Measurements from ENCODE around the gene FOXA3.

The FOXA3 gene

DNA sequence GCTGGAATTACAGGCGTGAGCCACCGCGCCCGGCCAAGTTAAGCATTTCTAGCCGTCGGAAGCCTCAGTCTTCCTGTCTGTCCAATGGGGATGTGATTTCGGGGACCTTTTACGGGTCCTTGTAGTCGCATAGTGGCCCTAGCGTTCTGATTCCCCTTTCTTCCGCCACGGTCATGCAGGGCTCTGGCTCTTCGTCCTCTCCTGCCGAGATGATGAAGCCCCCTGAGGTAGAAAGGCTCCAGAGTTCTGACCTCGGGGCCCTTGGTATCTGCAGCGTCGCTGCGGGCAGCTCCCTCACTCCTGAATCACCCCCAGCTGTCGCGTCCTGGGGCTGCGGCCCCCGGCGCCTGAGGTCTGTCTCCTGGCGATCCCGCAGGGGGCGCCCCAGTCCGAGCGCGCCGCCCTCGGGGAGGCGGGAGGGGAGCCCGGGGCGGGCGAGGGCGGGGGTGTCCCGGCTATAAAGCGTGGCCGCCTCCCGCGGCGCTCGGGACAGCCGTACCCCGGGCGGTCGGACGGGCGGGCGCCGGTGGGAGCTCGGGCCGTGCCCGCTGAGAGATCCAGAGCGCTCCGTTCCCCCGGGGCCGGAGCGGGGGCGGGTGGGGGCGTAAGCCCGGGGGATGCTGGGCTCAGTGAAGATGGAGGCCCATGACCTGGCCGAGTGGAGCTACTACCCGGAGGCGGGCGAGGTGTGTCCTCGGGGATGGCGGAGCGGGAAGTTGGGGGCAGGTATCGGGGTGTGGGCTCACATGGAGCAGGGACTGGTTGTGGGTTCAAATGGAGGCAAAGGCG is at the start of gene FOXA3:
FOXA3 (plus strand) TSS at position 487 of the 789 bp plus-strand sequence; CDS start at position 618, 131 bp downstream.
- peak in 1 of 3 donors; percentile 45 for DNase-seq (ENCODE audit: low read depth in 3 of 3)

DNA sequence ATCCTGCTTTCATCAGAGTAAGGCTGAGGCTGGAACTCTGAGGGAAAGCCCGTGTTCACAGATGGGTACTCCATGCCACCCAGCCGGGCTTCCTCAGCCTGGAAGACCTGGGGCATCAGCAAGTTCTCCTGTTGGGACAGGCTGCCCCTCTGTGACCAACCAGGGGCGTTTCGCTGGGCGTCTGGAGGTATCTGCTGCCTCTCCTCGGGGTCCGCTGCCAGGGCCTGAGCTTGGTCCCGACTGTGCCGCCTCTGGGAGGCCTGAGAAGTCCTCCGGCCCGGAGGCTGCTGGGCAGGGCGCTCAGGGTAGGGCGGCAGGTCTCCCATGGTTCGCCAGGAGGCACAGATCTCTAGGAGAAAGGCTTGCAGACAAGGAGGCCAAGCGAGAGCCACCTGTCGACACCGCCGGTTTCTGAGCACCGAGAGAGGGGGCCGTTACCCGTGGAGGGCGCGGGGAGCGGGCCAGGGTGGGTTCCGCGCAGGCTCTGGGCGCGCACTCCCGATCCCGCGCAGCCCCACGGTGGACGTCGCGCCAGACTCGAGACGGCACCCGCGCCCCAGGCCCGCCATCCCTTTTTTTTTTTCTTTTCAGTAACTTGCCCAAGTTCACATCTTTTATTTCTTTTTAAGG is 49.2 kb upstream of the FOXA3 start, which contains the start of gene RSPH6A:
RSPH6A (minus strand) TSS at position 458 of the 630 bp plus-strand sequence; CDS start at position 326, 132 bp downstream.
- DNase-seq (ENCODE audit: low read depth in 3 of 3): no peak

DNA sequence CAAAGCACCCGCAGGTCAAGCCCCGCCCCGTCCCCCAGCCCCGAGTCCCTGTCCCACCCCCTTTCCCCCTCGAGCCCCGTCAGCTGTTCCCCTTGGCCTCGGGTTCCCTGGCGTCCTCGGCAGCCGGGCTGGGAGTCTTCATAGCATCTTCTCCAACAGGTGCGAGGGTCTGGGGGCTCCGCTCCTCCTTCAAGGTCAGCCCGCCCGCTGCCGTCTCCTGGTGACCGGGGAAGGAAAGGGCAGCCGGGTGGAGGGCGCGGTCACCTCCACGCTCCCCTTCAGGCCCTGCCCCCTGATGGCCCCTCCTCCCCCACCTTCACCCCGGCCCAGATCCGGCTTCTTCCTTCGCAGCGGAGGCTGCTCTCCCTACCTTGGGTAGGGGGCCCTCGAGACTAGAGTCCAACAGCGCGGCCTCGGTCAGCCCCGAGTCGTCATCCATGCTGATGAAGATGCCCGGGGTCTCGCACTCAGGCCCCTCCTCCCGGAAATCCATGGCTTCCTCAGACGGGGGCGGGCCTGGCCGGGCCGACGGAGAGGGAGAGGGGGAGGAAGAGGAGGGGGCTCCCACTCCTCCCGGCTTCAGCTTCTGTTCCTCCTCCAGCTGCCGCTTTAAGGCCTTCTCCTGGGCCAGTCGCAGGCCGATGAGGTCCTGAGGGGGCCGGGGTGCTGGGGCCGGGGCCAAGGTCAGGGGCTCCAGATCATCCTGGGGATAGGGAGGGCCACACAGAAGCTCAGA is 48.5 kb upstream of the FOXA3 start:
- no peak for DNase-seq (ENCODE audit: low read depth in 3 of 3)

DNA sequence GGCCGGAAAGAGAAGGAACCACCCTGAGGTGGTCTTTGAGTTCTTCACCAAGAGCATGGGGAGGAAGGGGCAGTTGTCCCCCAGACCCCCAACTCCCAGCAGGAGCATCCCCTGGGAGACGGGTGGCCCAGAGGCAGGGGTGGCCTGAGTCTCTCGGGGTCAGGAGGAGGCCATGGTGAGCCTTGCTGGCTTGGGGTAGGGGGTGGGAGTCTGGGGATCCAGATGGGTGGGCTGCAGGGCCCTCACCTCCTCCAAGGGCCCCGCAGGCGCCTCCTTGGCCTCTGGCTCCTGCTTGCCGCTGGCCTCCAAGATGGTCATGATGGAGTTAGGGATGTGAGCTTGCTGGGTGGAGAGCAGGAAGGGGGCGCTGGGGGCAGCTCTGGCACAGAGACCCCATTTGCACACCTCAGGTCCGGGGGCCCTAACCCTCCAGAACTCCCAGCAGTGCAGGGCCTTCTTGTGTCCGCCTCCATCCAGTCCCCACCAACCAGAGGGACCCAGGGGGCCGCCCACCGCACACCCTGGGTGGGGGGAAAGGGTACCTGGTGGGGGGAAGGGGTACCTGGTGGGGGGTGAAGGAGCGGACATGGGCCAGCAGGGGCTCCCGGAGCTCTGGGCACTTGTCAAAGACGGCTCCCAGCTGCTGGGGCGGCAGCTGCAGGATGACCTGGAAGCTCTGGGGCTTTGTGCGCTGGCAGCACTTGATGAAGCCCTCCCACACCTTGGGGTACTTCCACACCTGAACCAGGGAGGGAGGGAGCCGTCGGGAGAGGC is 47.7 kb upstream of the FOXA3 start:
- DNase-seq (ENCODE audit: low read depth in 3 of 3): no peak

DNA sequence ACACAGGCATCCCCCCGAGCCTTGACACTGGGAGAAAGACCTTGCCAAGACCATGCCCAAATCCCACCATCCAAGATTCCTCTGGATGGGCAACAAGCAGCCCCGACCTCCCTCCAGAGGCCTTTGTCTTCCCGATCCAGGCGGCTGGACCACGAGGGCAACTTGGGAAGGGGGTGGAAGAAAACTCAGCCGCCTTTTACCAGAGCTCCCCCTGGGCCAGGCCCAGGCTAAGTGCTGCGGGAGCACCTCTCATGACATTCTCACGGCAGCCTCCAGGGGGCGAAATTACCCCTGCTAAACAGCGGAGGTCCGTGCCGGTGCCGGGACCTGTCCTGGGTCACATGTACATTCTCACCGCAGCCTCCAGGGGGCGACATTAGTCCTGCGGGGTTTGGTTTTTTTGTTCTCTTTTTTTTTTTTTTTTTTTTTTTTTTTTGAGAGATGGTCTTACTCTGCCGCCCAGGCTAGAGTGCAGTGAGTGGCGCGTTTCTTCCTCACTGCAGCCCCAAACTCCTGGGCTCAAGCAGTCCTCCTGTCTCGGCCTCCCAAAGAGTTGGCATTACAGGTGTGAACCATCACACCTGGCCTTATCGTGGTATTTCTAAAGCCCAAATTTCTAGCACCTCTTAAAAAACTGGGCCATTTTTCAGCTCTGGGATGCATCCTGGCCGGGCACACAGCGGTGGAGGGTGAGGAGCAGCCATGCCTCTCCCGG is 47.0 kb upstream of the FOXA3 start:
- DNase-seq (ENCODE audit: low read depth in 3 of 3): peak; percentile 93 to 96 (median 96)

DNA sequence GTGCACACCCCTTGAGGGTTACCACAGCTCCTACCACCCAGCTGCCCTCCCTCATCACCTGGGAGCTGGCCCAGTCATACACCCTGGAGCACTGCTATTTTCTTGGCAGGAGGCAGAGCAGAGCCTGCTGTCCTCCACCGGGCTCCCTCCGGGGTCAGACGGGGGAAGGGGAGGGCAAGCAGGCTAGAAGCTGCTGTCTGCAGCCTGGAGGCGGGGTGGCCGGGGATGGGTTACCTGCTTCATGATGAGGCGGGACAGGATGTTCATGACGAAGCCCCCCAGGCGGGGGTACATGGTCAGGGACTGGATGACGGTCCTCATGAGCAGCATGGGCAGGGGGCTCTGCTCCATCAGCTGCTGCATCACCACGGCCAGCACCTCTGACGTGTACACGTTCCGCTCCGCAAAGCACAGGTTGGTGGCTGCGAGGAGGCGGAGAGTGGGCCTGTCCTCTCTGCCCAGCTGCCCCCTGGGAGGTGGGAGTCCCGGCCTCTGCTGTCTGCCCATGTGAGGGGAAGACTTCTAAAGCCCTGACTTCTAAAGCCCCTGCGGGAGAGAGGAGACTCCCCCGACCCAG is 46.3 kb upstream of the FOXA3 start:
- no peak for DNase-seq (ENCODE audit: low read depth in 3 of 3)

DNA sequence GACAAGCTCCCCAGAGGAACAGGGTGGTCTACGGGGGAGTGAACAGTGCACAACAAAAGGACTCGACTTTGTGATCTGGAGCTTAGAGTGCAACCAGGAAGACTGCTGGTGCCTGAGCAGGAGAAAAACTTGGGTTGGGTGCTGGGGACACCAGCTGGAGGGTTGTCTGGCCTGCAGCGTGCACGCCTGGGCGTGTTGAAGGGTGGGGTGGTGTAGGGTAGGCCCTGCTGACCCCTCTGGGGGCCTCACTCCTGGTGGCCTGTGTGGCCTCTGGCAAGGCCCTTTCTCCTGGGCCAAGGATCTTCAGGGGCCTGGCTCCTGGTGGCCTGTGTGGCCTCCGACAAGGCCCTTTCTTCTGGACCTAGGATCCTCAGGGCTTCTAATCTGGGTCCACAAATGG is 44.4 kb upstream of the FOXA3 start:
- no peak for DNase-seq (ENCODE audit: low read depth in 3 of 3)

DNA sequence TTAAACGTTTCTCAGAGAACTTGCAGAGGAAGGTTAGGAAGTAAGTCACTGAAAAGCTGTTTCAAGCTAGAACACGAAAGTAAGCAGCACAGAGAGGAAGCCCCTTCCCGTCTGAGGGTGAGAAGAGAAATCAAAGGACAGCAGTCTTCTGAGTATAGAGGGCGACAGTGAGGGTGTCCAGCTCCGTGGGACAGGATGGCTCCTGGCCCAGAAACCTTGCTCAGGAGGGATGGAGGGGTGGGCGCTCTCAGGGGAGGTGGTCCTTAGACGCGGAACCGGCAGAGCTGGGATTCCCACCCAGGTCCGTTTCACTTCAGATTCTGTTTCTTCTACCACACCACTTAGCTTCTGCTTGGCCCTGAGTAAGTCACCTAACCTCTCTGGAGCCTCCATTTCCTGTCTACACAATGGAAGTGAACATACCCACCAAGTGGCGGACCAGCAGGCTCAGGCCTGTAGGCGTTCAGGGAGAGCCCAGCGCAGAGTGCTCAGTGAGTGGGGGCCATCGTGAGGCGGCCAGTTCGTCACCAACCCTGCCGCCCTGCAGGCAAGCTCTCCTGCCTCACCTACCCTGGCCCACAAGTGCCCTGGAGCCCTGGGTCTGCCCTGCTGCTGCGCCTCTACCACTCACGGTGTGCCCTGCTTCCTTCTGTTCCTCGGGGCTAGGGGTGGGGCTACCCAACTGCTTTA is 43.6 kb upstream of the FOXA3 start:
- DNase-seq (ENCODE audit: low read depth in 3 of 3): no peak

DNA sequence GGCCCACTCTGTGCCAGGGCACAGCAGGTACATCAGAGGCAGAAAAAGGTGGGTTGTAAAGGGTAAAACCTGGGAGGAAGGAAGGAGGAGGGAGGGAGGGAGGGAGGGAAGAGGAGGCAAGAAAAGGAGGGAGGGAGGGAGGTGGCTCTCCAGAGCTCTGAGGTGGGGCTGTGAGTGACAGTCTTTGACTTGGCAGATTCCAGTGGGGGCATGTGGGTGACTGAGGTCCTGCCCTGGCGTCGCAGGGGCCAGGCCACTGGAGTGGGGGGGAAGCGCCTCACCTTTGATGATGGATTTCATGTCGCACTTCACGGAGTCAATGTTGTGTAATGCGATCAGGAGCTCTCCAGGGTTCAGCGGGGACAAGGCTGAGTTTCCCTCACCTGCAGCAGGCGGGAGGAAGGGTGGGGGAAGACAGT is 43.0 kb upstream of the FOXA3 start:
- DNase-seq (ENCODE audit: low read depth in 3 of 3): no peak

DNA sequence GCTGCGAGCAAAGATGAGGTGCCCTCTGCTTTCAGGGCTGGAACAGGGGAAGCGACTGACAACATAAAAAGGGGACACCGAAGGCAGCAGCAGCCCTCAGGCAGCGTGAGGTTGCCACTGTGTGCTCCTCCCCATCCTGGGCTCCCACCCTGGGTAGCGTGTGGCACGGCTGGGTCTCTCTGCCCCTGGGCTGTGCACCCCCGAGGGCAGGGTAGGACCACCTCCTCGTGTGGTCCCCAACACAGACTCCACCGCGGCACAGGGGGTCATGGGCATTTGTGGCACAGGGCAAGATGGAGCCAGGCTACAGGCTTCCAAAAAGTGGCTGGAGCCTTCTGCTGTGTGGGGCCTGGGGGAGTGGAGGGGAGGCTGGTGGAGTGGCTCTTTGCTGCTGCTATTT is 42.6 kb upstream of the FOXA3 start:
- DNase-seq (ENCODE audit: low read depth in 3 of 3): no peak

DNA sequence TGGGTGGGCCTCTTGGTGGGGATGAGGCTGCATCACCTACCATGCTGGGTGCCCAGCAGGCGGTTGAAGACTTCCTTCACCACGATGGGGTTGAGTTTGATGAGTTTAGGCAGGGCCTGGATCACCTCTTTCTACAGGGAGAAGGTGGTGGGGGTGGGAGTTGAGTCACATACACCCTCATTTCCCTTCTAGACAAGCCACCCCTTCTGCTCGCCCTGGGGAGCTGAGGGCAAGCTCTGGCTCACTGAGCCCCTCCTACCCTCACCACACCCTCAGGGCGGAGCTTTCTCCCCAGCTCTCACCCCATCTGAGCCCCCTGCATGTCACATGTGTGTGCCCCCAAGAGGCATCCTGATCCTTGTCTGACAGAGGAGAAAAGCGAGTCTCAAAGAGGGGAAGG is 41.4 kb upstream of the FOXA3 start:
- no peak for DNase-seq (ENCODE audit: low read depth in 3 of 3)

DNA sequence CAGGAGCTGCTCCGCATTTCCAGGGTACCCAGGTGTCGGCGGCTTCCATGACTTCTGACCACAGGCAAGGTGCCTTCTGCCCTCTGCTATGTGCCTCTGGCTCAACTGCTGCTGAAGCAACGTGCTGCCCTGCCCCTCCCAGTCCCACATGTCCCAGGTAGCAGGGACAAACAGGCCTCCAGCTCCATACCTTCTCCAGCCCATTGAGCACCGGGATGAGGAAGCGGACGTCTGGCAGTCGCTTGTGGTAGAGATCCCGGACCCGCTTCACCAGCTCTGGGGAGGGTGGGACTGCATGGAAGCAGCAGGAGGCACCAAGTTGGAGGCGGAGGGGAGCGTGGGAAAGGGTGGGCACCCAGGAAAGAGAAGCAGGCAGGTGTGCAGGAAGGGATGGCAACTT is 40.9 kb upstream of the FOXA3 start:
- DNase-seq (ENCODE audit: low read depth in 3 of 3): no peak

DNA sequence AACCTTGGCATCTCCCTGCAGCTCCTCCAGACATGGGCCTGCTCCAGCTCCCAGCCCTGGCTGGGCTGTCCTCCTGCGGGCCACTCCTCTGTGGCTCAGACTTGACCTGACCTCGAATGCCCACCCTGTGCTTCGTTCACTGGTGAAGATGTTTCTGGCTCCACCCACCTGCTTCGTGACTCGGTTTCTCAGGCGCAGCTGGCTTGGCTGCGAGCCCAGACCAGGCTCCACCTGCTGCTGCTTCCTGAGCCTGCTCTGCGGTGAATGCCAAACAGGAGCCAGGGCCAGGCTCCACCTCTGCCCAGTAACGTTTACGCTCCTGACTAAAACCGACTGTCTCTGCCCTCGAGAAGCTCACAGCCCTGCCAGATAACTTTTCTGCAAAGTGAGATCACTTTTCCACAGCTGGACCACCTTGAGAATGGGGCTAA is 40.1 kb upstream of the FOXA3 start:
- no peak for DNase-seq (ENCODE audit: low read depth in 3 of 3)

DNA sequence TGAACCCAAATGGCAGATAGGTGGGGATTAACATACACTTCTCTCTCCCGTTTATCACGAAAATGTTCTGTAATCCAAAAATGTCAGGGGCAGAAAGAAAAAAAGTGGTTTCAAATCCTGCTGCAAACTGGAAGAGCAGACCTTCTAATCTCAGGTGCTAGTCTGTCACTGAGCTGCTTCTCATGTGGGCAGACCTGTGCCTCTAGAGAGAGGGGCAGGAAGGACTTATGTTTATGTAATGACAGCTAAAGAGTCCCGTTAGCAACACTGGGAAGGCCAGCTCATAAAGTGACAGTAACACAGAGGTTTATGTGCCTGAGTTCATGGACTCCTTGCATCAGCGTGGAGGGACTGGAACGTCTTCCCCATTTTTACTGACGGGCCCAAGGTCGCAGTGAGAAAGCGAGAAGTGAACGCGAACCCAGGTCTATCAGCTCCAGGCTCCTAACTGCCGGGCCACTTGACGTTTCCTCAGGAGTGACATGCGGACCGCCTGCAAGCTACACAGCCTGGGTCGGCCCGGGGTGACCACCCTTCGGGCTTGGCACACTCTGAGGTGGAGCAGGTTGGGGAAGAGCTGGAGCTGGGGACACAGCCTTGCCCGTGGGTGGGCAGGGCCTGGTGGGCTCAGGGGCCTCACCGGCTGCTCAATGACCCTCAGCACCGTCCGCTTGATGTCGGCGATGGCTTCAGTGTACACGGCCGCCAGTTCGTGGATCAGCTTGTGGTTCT is 39.4 kb upstream of the FOXA3 start:
- no peak for DNase-seq (ENCODE audit: low read depth in 3 of 3)

DNA sequence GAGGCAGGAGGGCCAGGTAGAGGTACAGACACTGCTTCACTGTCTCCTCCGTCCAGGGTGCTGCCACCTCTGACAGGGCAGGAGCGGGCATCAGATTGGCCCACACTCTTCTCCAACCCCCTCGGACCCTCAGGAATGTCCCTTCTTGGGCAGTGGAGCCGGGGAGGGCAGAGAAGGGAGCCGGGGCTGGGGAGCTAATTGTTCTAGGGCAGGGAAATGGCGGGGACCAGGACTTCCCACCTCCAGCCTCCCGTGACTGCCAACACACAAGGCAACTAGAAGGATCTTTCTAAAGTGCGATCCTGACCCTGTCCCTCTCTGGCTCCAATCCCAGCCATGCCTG is 38.9 kb upstream of the FOXA3 start:
- no peak for DNase-seq (ENCODE audit: low read depth in 3 of 3)

DNA sequence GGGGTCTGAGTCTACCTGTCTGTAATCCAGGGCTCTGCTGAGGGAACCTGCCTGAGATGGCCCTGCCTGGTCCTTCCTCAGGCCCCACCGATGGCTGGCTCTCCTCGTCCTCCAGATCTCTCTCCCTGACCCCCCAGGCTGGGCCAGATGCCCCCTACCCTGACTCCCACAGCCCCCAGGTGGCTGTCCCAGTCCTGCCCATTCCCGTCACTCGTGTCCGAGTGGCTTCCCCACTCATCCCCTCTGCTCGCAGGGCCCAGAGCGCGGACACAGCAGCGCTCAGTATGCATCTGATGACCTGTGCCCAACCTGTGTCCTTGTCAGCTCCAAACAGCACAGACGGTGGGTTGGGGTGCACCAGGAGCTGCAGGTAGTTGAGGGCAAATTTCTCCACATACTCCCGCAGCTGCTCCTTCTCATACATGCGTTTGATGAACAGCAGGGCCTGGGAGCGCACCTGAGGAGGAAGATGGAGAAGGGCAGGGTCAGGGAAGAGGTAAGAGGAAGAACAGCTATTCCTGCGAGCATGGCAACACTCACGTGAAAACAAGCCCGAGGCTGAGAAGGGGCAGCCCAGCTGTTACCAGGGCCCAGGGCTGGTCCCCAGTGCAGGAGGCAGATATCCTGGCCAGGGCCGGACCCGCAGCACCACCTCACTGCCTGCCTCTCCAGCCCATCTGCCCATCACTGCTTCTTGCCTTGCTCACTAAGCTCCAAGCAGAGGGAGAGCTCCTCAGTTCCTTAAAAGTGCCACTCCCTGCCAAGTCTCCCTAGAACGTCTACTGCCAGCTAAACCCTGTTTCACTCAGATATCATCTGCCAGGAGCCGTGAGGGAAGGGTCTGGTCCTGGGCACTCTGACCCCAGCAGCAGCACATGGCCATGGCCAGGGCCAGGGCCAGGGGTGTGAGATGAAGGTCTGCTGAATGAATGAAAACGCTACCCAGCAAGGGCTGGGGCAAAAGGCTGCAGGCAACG is 37.9 kb upstream of the FOXA3 start:
- no peak for DNase-seq (ENCODE audit: low read depth in 3 of 3)

DNA sequence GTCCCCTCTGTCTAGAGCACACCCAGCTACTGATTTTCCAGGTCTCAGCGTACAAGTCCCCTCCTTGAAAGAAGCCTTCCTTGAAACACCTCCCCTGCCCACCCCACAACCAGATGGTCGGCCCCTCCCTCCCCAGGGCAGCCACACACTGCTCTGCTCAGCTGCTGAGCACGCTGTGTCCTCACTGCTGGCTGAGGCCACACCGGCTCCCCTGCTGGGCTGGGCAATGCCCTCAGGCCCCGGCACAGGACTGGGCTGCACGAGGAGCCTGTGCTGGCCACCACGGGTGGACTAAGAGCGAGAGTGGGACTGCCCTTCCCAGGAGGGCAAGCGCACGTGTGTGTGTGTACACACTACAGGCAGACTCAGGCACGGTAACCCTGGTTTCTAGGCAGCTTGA is 37.2 kb upstream of the FOXA3 start:
- DNase-seq (ENCODE audit: low read depth in 3 of 3): no peak

DNA sequence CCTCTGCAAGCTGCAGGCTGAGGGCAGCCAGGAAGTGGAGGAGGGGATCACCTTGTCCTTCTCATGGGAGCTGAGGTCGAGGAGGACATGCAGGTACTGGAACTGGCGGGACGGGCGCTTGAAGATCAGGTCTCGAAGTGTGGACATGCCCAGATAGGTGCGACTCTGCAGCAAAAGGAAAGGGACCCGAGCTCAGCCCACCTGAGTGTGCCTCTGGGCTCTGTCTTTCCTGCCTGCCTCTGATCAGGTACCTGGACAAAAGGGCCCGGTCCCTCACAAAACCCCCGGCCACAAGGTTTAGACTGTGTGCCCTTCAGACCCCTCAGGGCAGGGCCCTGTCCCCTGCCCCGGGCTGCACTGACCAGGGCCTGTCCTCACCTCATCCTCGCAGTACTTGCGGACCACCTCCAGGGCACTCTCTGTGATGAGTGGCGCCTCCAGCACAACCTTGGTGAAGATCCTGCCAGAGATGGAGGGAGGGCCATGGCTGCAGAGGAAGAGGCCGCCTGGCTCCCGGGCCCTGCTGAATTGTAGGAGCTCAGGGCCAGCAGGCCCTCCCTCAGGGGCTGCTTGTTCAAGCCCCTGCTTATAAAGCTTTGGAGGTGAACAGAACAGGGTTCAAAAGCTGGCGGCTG is 36.5 kb upstream of the FOXA3 start:
- no peak for DNase-seq (ENCODE audit: low read depth in 3 of 3)
